SK-N-SH treated with all-trans-retinoic acid at 6 μM for 48 hours (cell line): ENCODE data around the gene AREG.

Experiments used
- ATAC-seq: fragments of 200-7000 bp; cut with Tn5 transposase; 3 replicates; pipeline ENCODE4 v1.9.1; 2020; ENCODE audit warnings: mild to moderate bottlenecking, moderate library complexity
- ARNTL ChIP-seq: fragments of 450-650 bp; formaldehyde crosslinking; IDR thresholded peaks from 2 replicates; pipeline ENCODE4 v1.5.0; 2020; ENCODE audit warnings: low read depth, mild to moderate bottlenecking, moderate library complexity, borderline replicate concordance
- BACH2 ChIP-seq: fragments of 250-450 bp; sonication (Bioruptor Pico); IDR thresholded peaks from 2 replicates; pipeline ENCODE4 v1.9.0; 2021; ENCODE audit warnings: mild to moderate bottlenecking, borderline replicate concordance
- CSDC2 ChIP-seq: fragments of 250-450 bp; sonication (Bioruptor Pico); IDR thresholded peaks from 2 replicates; pipeline ENCODE4 v1.5.0; 2020; ENCODE audit warnings: mild to moderate bottlenecking, moderate library complexity
- ESRRG ChIP-seq: fragments of 250-450 bp; sonication (Bioruptor Pico); IDR thresholded peaks from 2 replicates; pipeline ENCODE4 v1.6.1; 2021; ENCODE audit warnings: mild to moderate bottlenecking
- GLIS3 ChIP-seq: fragments of 250-450 bp; sonication (Bioruptor Pico); IDR thresholded peaks from 2 replicates; pipeline ENCODE4 v1.5.0; 2020; ENCODE audit warnings: mild to moderate bottlenecking, moderate library complexity
- ISL1 ChIP-seq: fragments of 250-450 bp; sonication (Bioruptor Pico); IDR thresholded peaks from 2 replicates; pipeline ENCODE4 v2.1.2; 2022; ENCODE audit warnings: mild to moderate bottlenecking, moderate library complexity
- OSR1 ChIP-seq: fragments of 250-450 bp; sonication (Bioruptor Pico); IDR thresholded peaks from 2 replicates; pipeline ENCODE4 v1.8.0; 2022; ENCODE audit warnings: moderate library complexity, mild to moderate bottlenecking, inconsistent platforms
- PPARA ChIP-seq: fragments of 250-450 bp; sonication (Bioruptor Pico); IDR thresholded peaks from 2 replicates; pipeline ENCODE4 v1.5.0; 2020; ENCODE audit warnings: mild to moderate bottlenecking, borderline replicate concordance
- SNAI2 ChIP-seq: fragments of 250-450 bp; sonication (Bioruptor Pico); IDR thresholded peaks from 2 replicates; pipeline ENCODE4 v1.5.0; 2020; ENCODE audit warnings: mild to moderate bottlenecking, moderate library complexity
- TCF4 ChIP-seq: fragments of 250-450 bp; sonication (Bioruptor Pico); IDR thresholded peaks from 2 replicates; pipeline ENCODE4 v1.8.0; 2021; ENCODE audit warnings: mild to moderate bottlenecking, moderate library complexity, borderline replicate concordance
- TOX ChIP-seq: fragments of 250-450 bp; sonication (Bioruptor Pico); IDR thresholded peaks from 2 replicates; pipeline ENCODE4 v1.8.0; 2021; ENCODE audit warnings: mild to moderate bottlenecking, moderate library complexity, borderline replicate concordance
- ZC3H10 ChIP-seq: fragments of 250-450 bp; sonication (Bioruptor Pico); IDR thresholded peaks from 2 replicates; pipeline ENCODE4 v1.5.1; 2021; ENCODE audit warnings: mild to moderate bottlenecking, moderate library complexity
- ZFP3 ChIP-seq: fragments of 250-450 bp; sonication (Bioruptor Pico); IDR thresholded peaks from 2 replicates; pipeline ENCODE4 v1.5.0; 2020; ENCODE audit warnings: mild to moderate bottlenecking, moderate library complexity
- ZFP30 ChIP-seq: fragments of 450-650 bp; formaldehyde crosslinking; IDR thresholded peaks from 2 replicates; pipeline ENCODE4 v1.5.0; 2022; ENCODE audit warnings: mild to moderate bottlenecking, moderate library complexity
- ZNF565 ChIP-seq: fragments of 450-650 bp; formaldehyde crosslinking; conservative IDR thresholded peaks from 2 replicates; pipeline ENCODE4 v1.5.0; 2020; ENCODE audit warnings: low read depth, mild to moderate bottlenecking, moderate library complexity
- ZNF8 ChIP-seq: fragments of 450-650 bp; formaldehyde crosslinking; IDR thresholded peaks from 2 replicates; pipeline ENCODE4 v1.5.0; 2020; ENCODE audit warnings: mild to moderate bottlenecking, moderate library complexity
- TF ChIP-seq, protein P1 (sequence below): fragments of 250-450 bp; sonication (Bioruptor Pico); IDR thresholded peaks from 2 replicates; pipeline ENCODE4 v1.5.1; 2021; ENCODE audit warnings: mild to moderate bottlenecking, moderate library complexity
- TF ChIP-seq, protein P2 (sequence below): fragments of 250-450 bp; sonication (Bioruptor Pico); IDR thresholded peaks from 2 replicates; pipeline ENCODE4 v1.5.0; 2020; ENCODE audit warnings: mild to moderate bottlenecking, moderate library complexity
- TF ChIP-seq, protein P3 (sequence below): fragments of 250-450 bp; sonication (Bioruptor Pico); IDR thresholded peaks from 2 replicates; pipeline ENCODE4 v1.8.0; 2021; ENCODE audit warnings: low read depth, mild to moderate bottlenecking, moderate library complexity, borderline replicate concordance
- TF ChIP-seq, protein P4 (sequence below): fragments of 250-450 bp; sonication (Bioruptor Pico); IDR thresholded peaks from 2 replicates; pipeline ENCODE4 v1.5.1; 2020; ENCODE audit warnings: low read depth, mild to moderate bottlenecking, moderate library complexity
- TF ChIP-seq, protein P5 (sequence below): fragments of 250-450 bp; sonication (Bioruptor Pico); IDR thresholded peaks from 2 replicates; pipeline ENCODE4 v1.8.0; 2020; ENCODE audit warnings: mild to moderate bottlenecking, moderate library complexity, borderline replicate concordance

The AREG gene

DNA sequence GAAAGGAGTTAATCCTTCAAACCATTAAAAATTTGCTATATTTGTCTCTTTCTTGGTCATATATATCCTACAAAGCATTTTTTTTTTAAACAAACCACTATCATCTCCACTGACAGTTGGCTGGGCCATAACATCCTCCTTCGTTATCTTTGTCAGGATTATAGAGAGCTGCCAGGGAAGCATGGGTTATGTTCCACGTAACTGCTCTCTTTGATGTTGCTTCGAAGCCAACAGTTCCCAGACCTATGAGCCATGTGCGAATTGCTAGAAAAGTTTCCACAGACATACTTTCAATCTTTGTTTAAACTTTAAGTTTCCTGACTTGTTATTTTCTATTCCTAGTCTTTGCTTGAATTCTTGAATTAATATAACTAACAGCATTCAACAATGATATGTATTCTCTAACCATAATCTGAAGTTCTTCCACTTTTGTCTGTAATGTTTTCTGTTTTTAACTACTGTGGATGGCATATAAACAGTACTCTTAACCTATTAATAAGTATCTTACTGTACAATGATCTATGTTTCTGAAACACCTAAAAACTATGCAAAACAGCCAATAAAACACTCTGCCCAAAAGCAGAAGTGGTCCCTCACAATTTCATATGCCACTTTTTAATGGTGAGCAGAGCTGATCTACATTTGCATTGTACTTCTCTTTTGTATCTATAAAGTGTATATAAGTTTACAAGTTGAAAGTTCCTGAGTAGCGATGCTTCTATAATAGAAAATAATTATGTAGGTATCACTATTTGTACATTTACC lies 42.1 kb upstream of the AREG start:
- TF ChIP-seq SNAI2 (CRISPR knock-in tag) (no peak), PPARA (CRISPR knock-in tag) (no peak), ZNF565 (CRISPR knock-in tag) (no peak), ZFP3 (CRISPR knock-in tag) (no peak), OSR1 (no peak), TCF4 (no peak), CSDC2 (CRISPR knock-in tag) (no peak), TOX (CRISPR knock-in tag) (no peak), ZNF8 (CRISPR knock-in tag) (no peak)
- TF ChIP-seq, protein P1, sequence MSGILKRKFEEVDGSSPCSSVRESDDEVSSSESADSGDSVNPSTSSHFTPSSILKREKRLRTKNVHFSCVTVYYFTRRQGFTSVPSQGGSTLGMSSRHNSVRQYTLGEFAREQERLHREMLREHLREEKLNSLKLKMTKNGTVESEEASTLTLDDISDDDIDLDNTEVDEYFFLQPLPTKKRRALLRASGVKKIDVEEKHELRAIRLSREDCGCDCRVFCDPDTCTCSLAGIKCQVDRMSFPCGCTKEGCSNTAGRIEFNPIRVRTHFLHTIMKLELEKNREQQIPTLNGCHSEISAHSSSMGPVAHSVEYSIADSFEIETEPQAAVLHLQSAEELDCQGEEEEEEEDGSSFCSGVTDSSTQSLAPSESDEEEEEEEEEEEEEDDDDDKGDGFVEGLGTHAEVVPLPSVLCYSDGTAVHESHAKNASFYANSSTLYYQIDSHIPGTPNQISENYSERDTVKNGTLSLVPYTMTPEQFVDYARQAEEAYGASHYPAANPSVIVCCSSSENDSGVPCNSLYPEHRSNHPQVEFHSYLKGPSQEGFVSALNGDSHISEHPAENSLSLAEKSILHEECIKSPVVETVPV (CRISPR knock-in tag): no peak
- TF ChIP-seq, protein P2, sequence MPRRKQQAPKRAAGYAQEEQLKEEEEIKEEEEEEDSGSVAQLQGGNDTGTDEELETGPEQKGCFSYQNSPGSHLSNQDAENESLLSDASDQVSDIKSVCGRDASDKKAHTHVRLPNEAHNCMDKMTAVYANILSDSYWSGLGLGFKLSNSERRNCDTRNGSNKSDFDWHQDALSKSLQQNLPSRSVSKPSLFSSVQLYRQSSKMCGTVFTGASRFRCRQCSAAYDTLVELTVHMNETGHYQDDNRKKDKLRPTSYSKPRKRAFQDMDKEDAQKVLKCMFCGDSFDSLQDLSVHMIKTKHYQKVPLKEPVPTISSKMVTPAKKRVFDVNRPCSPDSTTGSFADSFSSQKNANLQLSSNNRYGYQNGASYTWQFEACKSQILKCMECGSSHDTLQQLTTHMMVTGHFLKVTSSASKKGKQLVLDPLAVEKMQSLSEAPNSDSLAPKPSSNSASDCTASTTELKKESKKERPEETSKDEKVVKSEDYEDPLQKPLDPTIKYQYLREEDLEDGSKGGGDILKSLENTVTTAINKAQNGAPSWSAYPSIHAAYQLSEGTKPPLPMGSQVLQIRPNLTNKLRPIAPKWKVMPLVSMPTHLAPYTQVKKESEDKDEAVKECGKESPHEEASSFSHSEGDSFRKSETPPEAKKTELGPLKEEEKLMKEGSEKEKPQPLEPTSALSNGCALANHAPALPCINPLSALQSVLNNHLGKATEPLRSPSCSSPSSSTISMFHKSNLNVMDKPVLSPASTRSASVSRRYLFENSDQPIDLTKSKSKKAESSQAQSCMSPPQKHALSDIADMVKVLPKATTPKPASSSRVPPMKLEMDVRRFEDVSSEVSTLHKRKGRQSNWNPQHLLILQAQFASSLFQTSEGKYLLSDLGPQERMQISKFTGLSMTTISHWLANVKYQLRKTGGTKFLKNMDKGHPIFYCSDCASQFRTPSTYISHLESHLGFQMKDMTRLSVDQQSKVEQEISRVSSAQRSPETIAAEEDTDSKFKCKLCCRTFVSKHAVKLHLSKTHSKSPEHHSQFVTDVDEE (CRISPR knock-in tag): no peak
- no peak for ATAC-seq

DNA sequence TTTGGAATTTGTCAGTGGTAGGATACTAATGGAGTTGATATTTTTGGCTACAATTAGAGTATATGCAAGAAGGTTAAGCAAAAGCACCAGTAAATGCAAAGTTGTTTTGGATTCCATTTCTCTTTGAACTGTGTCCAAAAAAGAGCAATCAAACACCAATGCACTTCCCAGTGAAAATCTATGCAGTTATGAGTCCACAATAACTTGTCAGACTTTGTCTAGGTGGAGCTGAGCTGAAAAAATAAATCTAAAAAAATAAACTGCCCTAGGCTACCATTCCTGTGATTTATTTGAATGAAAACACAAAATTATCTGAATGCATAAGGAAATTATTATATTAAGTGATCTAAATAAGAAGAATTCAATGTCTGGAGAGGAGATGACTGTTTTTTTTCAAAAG lies 37.0 kb upstream of the AREG start:
- no peak for TF ChIP-seq ZFP30 (CRISPR knock-in tag)
- no peak for TF ChIP-seq ARNTL (CRISPR knock-in tag)
- no peak for TF ChIP-seq PPARA (CRISPR knock-in tag)
- no peak for TF ChIP-seq ZC3H10 (CRISPR knock-in tag)
- TF ChIP-seq ZFP3 (CRISPR knock-in tag): no peak
- TF ChIP-seq ESRRG (CRISPR knock-in tag): no peak
- no peak for TF ChIP-seq ISL1 (CRISPR knock-in tag)
- TF ChIP-seq ZNF8 (CRISPR knock-in tag): no peak
- TF ChIP-seq, protein P2 (CRISPR knock-in tag): no peak
- TF ChIP-seq, protein P3, sequence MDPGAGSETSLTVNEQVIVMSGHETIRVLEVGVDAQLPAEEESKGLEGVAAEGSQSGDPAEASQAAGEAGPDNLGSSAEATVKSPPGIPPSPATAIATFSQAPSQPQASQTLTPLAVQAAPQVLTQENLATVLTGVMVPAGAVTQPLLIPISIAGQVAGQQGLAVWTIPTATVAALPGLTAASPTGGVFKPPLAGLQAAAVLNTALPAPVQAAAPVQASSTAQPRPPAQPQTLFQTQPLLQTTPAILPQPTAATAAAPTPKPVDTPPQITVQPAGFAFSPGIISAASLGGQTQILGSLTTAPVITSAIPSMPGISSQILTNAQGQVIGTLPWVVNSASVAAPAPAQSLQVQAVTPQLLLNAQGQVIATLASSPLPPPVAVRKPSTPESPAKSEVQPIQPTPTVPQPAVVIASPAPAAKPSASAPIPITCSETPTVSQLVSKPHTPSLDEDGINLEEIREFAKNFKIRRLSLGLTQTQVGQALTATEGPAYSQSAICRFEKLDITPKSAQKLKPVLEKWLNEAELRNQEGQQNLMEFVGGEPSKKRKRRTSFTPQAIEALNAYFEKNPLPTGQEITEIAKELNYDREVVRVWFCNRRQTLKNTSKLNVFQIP: no peak
- no peak for TF ChIP-seq OSR1
- TF ChIP-seq, protein P4, sequence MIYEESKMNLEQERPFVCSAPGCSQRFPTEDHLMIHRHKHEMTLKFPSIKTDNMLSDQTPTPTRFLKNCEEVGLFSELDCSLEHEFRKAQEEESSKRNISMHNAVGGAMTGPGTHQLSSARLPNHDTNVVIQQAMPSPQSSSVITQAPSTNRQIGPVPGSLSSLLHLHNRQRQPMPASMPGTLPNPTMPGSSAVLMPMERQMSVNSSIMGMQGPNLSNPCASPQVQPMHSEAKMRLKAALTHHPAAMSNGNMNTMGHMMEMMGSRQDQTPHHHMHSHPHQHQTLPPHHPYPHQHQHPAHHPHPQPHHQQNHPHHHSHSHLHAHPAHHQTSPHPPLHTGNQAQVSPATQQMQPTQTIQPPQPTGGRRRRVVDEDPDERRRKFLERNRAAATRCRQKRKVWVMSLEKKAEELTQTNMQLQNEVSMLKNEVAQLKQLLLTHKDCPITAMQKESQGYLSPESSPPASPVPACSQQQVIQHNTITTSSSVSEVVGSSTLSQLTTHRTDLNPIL (CRISPR knock-in tag): no peak
- TF ChIP-seq, protein P5, sequence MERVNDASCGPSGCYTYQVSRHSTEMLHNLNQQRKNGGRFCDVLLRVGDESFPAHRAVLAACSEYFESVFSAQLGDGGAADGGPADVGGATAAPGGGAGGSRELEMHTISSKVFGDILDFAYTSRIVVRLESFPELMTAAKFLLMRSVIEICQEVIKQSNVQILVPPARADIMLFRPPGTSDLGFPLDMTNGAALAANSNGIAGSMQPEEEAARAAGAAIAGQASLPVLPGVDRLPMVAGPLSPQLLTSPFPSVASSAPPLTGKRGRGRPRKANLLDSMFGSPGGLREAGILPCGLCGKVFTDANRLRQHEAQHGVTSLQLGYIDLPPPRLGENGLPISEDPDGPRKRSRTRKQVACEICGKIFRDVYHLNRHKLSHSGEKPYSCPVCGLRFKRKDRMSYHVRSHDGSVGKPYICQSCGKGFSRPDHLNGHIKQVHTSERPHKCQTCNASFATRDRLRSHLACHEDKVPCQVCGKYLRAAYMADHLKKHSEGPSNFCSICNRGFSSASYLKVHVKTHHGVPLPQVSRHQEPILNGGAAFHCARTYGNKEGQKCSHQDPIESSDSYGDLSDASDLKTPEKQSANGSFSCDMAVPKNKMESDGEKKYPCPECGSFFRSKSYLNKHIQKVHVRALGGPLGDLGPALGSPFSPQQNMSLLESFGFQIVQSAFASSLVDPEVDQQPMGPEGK: no peak
- TF ChIP-seq TOX (CRISPR knock-in tag): no peak
- TF ChIP-seq CSDC2 (CRISPR knock-in tag): no peak
- TF ChIP-seq GLIS3 (CRISPR knock-in tag): no peak
- no peak for TF ChIP-seq BACH2 (CRISPR knock-in tag)
- TF ChIP-seq SNAI2 (CRISPR knock-in tag): no peak
- TF ChIP-seq, all 23 proteins: peak for 0
- ATAC-seq: no peak
